ENCODE measurements around the gene MAGEA11. TPM values are rescaled to one million over a fixed set of nuclear protein-coding genes. Genes with fewer than 3 reads are reported as not detected.
"Not testable (repeated sequence)": the region's sequence is repeated elsewhere in the genome, so short reads cannot be mapped to it uniquely, and the experiment has no call there.

The MAGEA11 gene
- total and polyA plus RNA-seq, 3 experiments from 2014 or later, result not detected

DNA sequence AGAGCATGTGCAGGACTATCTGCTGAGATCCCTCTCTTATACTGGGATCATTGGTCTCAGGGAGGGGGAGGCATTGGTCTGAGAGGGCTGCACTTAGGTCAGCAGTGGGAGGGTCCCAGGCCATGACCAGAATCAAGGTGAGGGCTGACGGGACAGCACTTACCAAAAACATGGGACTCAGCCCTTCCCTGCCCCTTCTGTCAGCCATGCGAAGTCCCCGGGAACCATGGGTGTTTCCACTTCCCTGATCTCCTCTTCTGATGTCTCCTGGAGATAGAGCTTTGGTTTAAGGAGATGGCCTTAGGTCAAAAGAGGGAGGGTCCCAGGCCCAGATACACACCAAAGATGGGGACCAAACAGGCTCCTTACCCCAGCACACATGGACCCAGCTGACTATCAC lies 49.1 kb downstream of the MAGEA11 start:
- no peak overlapping the region for H3K27ac ChIP-seq (ENCODE audit: low read depth, low read length)
- no peak for DNase-seq
- POLR2A ChIA-PET, result no interaction called here
- Mint-ChIP-seq H3K36me3 (no peaks in the 10 kb centered on the region), H3K27me3 (peaks cover 3 to 11% of the 10 kb centered on the region in 2 donors), H3K4me3 (no peak overlapping the region), H3K9me3 (no peaks in the 10 kb centered on the region), H3K4me1 (no peaks in the 10 kb centered on the region), H3K27ac (no peak overlapping the region)
- no peak overlapping the region for H3K4me3 ChIP-seq (ENCODE audit: low read length)
- no peaks in the 10 kb centered on the region for H3K36me3 ChIP-seq (ENCODE audit: insufficient read depth, low read length)
- CTCF ChIA-PET, result no interaction called here
- H3K4me1 ChIP-seq (ENCODE audit: insufficient read depth, low read length), result no peaks in the 10 kb centered on the region
- no peaks in the 10 kb centered on the region for H3K9me3 ChIP-seq (ENCODE audit: low read length)
- no peaks in the 10 kb centered on the region for H3K27me3 ChIP-seq (ENCODE audit: insufficient read depth, low read length, poor library complexity, severe bottlenecking)

DNA sequence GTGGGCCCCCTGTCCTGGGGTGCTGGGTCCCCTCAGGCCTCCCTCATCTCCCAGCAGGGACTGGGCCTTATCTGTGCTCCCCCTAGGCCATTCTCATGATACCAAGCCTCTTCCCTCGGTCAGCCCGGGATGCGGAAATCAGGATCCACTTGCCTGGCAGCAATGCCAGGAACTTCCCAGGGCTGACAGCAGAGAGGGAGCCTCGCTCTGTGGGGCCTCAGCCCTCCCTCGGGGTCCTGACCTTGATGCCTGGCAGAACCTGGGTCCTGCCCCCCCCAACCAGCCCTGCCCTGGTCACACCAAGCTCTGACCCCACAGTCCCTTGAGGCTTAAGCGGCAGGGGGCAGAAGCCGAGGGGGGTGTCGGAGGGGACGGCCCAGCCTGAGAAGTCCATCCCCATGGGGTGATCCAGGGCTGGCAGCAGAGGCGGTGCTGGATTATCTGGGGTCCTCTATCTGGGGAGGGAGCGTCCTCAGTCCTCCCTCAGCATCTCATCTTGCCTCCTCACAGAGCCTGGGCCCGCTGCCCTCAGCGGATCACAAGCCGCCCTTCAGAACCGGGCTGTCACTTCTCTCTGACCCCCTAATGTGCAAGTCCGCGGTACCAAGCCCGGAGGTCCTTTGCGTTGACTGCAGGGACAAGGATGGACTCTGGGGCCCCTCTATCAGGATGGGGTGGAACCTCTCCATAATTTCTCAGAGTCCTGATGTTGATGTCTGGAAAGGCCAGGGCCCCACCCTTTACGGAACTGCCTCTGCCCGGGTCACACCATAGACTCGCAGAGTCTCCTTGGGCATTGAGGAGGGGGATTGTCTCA lies 50.2 kb downstream of the MAGEA11 start:
- H3K4me1 ChIP-seq (ENCODE audit: insufficient read depth, low read length); H3K9me3 ChIP-seq (ENCODE audit: low read length); DNase-seq; H3K9me3 Mint-ChIP-seq; H3K4me3 ChIP-seq (ENCODE audit: low read length); H3K4me3 Mint-ChIP-seq; CTCF ChIA-PET; H3K27ac ChIP-seq (ENCODE audit: low read depth, low read length); H3K36me3 Mint-ChIP-seq; H3K4me1 Mint-ChIP-seq; H3K36me3 ChIP-seq (ENCODE audit: insufficient read depth, low read length); POLR2A ChIA-PET; H3K27me3 Mint-ChIP-seq; H3K27ac Mint-ChIP-seq; H3K27me3 ChIP-seq (ENCODE audit: insufficient read depth, low read length, poor library complexity, severe bottlenecking): not testable (repeated sequence)

- Mint-ChIP-seq H3K36me3 (no peaks in the 10 kb centered on the region), H3K4me3 (no peak overlapping the region), H3K4me1 (no peaks in the 10 kb centered on the region), H3K27ac (no peak overlapping the region), H3K9me3 (no peaks in the 10 kb centered on the region), H3K27me3 (peaks cover 3 to 9% of the 10 kb centered on the region in 2 donors)
- Histone ChIP-seq H3K27ac (ENCODE audit: low read depth, low read length) (no peak overlapping the region), H3K4me1 (ENCODE audit: insufficient read depth, low read length) (no peaks in the 10 kb centered on the region), H3K36me3 (ENCODE audit: insufficient read depth, low read length) (no peaks in the 10 kb centered on the region), H3K9me3 (ENCODE audit: low read length) (no peaks in the 10 kb centered on the region), H3K4me3 (ENCODE audit: low read length) (no peak overlapping the region), H3K27me3 (ENCODE audit: insufficient read depth, low read length, poor library complexity, severe bottlenecking) (no peaks in the 10 kb centered on the region)
- CTCF ChIA-PET, result no interaction called here
- DNase-seq, result no peak
- POLR2A ChIA-PET, result no interaction called here
These were observed 51.1 kb downstream of the MAGEA11 start for GRCh38 chrX:149762696-149763614.

Other genes with a start within 250 kb of the MAGEA11 start
- 10 to 100 TPM; 84.6 to 86.0 TPM for gene IDS, start 206.8 kb upstream of the MAGEA11 start, total RNA-seq
- gene IDS, start 206.8 kb upstream of the MAGEA11 start, polyA plus RNA-seq, result 145 TPM
- gene EOLA1, start 171.0 kb upstream of the MAGEA11 start, total RNA-seq, result 10 to 100 TPM; 33.4 to 35.3 TPM
- gene EOLA1, start 171.0 kb upstream of the MAGEA11 start, polyA plus RNA-seq, result 19.9 TPM
- gene HSFX3, start 162.1 kb upstream of the MAGEA11 start, total RNA-seq, result not detected
- not detected for gene HSFX3, start 162.1 kb upstream of the MAGEA11 start, polyA plus RNA-seq
- not detected for gene MAGEA9B, start 124.6 kb upstream of the MAGEA11 start, total RNA-seq
- not detected for gene MAGEA9B, start 124.6 kb upstream of the MAGEA11 start, polyA plus RNA-seq
- under 1 TPM; 0.29 to 0.57 TPM for gene HSFX2, start 116.7 kb upstream of the MAGEA11 start, total RNA-seq
- gene HSFX2, start 116.7 kb upstream of the MAGEA11 start, polyA plus RNA-seq, result not detected
- 10 to 100 TPM; 29.1 to 29.2 TPM for gene TMEM185A, start 80.3 kb upstream of the MAGEA11 start, total RNA-seq
- gene TMEM185A, start 80.3 kb upstream of the MAGEA11 start, polyA plus RNA-seq, result 20.0 TPM
- gene HSFX1, start 62.0 kb downstream of the MAGEA11 start, total RNA-seq, result under 1 TPM in 1 of 2 experiments, not detected in 1; 0.29 TPM
- 0.14 TPM for gene HSFX1, start 62.0 kb downstream of the MAGEA11 start, polyA plus RNA-seq
- not detected for gene MAGEA9, start 69.9 kb downstream of the MAGEA11 start, total RNA-seq
- not detected for gene MAGEA9, start 69.9 kb downstream of the MAGEA11 start, polyA plus RNA-seq
- not detected for gene MAGEA8, start 169.1 kb downstream of the MAGEA11 start, total RNA-seq
- gene MAGEA8, start 169.1 kb downstream of the MAGEA11 start, polyA plus RNA-seq, result not detected
- gene HSFX4, start 217.5 kb downstream of the MAGEA11 start, total RNA-seq, result not detected
- gene HSFX4, start 217.5 kb downstream of the MAGEA11 start, polyA plus RNA-seq, result not detected
- gene EOLA2, start 226.4 kb downstream of the MAGEA11 start, total RNA-seq, result 10 to 100 TPM; 64.1 to 66.1 TPM
- 46.3 TPM for gene EOLA2, start 226.4 kb downstream of the MAGEA11 start, polyA plus RNA-seq